CD8-positive, alpha-beta memory T cell (primary cell): ENCODE results near the gene AKAP13. TPM values are rescaled to one million over a fixed set of nuclear protein-coding genes. Genes with fewer than 3 reads are reported as not detected.

ENCODE experiments used
- CTCF ChIA-PET: fragments of 350-600 bp; sonication (Branson Sonifier 250); formaldehyde crosslinking; loops from one replicate; lab custom pipeline; 2021; ENCODE audit warnings: antibody characterized with exemption; lab: Charles Lee
- POLR2A ChIA-PET: fragments of 350-600 bp; sonication (Branson Sonifier 250); formaldehyde crosslinking; loops from one replicate; lab custom pipeline; 2021; ENCODE audit warnings: antibody characterized with exemption; lab: Charles Lee
- DNase-seq, 5 donors: peaks; one replicate each; pipeline versions ENCODE4 v3.0.0 to v3.0.0-alpha.2; 2020 to 2022; ENCODE audit warnings: mixed read lengths in 1 of 5
- H3K27ac ChIP-seq: one replicate; pipeline ENCODE4 v1.7.0; 2013; ENCODE audit warnings: low read depth, mild to moderate bottlenecking, low read length, moderate library complexity
- H3K27me3 ChIP-seq: 2 replicates; pipeline ENCODE4 v1.7.0; 2013; ENCODE audit warnings: low read length, mild to moderate bottlenecking; ENCODE audit not compliant: insufficient read depth, poor library complexity, severe bottlenecking
- H3K36me3 ChIP-seq: 2 replicates; pipeline ENCODE4 v1.7.0; 2013; ENCODE audit warnings: mild to moderate bottlenecking, low read length, moderate library complexity; ENCODE audit not compliant: insufficient read depth
- H3K4me1 ChIP-seq: 2 replicates; pipeline ENCODE4 v1.7.0; 2013; ENCODE audit warnings: mild to moderate bottlenecking, low read length, moderate library complexity; ENCODE audit not compliant: insufficient read depth
- H3K4me3 ChIP-seq: 2 replicates; pipeline ENCODE4 v1.7.0; 2013; ENCODE audit warnings: mild to moderate bottlenecking, low read length
- H3K9me3 ChIP-seq: 2 replicates; pipeline ENCODE4 v1.7.0; 2013; ENCODE audit warnings: mild to moderate bottlenecking, low read length
- H3K27ac Mint-ChIP-seq, 8 donors: one replicate each; pipeline ENCODE4 v1.8.0; 2020 to 2021; ENCODE audit warnings: mixed read lengths in 8 of 8, mild to moderate bottlenecking in 6 of 8, inconsistent platforms in 3 of 8, moderate library complexity in 3 of 8
- H3K27me3 Mint-ChIP-seq, 2 donors: one replicate each; pipeline ENCODE4 v1.8.0; 2020 to 2021; ENCODE audit warnings: mixed read lengths in 2 of 2, mild to moderate bottlenecking in 1 of 2, moderate library complexity in 1 of 2
- H3K36me3 Mint-ChIP-seq, 3 donors: one replicate each; pipeline ENCODE4 v1.8.0; 2020 to 2021; ENCODE audit warnings: mixed read lengths in 3 of 3, inconsistent platforms in 1 of 3, mild to moderate bottlenecking in 1 of 3
- H3K4me1 Mint-ChIP-seq, 3 donors: one replicate each; pipeline ENCODE4 v1.8.0; 2020 to 2021; ENCODE audit warnings: mixed read lengths in 3 of 3, inconsistent platforms in 1 of 3, mild to moderate bottlenecking in 1 of 3
- H3K4me3 Mint-ChIP-seq, 7 donors: one replicate each; pipeline ENCODE4 v1.8.0; 2020 to 2021; ENCODE audit warnings: mixed read lengths in 7 of 7, mild to moderate bottlenecking in 6 of 7, moderate library complexity in 4 of 7, inconsistent platforms in 2 of 7
- H3K9me3 Mint-ChIP-seq, 5 donors: one replicate each; pipeline ENCODE4 v1.8.0; 2020 to 2022; ENCODE audit warnings: mixed read lengths in 5 of 5, mild to moderate bottlenecking in 3 of 5, moderate library complexity in 2 of 5, inconsistent platforms in 1 of 5
- polyA plus RNA-seq: library from polyadenylated mRNA; unstranded; fragments of 300-500 nt; fragmentation: Illumina TruSeq; gene quantifications from one replicate; pipeline ENCODE4 v1.2.3, GENCODE V29; 2021
- total RNA-seq, 2 experiments: library from RNA; stranded (reverse); gene quantifications; one replicate each; pipeline ENCODE4 v1.2.3, GENCODE V29; 2021

Gene AKAP13
- total and polyA plus RNA-seq, 3 experiments from 2014 or later = 109 to 234 (median 113) TPM

GRCh38 chr15:85542895-85543331 lies 162.5 kb downstream of the AKAP13 start:
- H3K27ac ChIP-seq = no peak overlapping the region
- Mint-ChIP-seq H3K27me3 (no peaks in the 10 kb centered on the region), H3K27ac (peak overlapping the region in 7 of 8 donors; percentile 46 to 94 (median 70)), H3K36me3 (peaks cover 0 to 38% (median 17%) of the 10 kb centered on the region in 3 donors), H3K4me3 (peak overlapping the region in 2 of 7 donors; percentile 0 to 16), H3K9me3 (no peaks in the 10 kb centered on the region), H3K4me1 (peaks cover 58 to 88% (median 81%) of the 10 kb centered on the region in 3 donors)
- POLR2A ChIA-PET = interaction anchor here (1.4 kb wide), 1 partner anchor 83 kb away, joined by 3 read pairs; no protein-coding TSS in a partner anchor
- no peaks in the 10 kb centered on the region for H3K27me3 ChIP-seq
- CTCF ChIA-PET = interaction anchor here (0.9 to 2.2 kb wide), 5 partner anchors 13 to 102 kb away, joined by 3 to 7 read pairs (median 4); no protein-coding TSS in a partner anchor
- no peak for DNase-seq
- peaks cover 15% of the 10 kb centered on the region for H3K4me1 ChIP-seq
- no peaks in the 10 kb centered on the region for H3K9me3 ChIP-seq
- no peak overlapping the region for H3K4me3 ChIP-seq
- H3K36me3 ChIP-seq = no peaks in the 10 kb centered on the region

DNA sequence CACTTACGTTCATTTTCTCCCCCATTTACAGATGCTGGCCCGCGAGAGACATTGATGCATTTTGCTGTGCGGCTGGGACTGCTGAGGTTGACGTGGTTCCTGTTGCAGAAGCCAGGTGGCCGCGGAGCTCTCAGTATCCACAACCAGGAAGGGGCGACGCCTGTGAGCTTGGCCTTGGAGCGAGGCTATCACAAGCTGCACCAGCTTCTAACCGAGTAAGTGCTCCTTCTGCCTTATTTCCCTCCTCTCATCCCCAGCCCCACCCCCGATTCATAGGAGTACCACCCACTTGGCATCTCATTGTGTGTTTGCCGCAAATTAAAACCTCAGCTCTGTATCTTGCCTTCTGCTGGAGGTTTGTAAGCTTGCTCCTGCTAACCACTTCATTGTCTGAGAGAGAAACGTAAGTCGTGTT lies 163.3 kb downstream of the AKAP13 start:
- no peaks in the 10 kb centered on the region for H3K27me3 ChIP-seq
- Mint-ChIP-seq H3K9me3 (no peaks in the 10 kb centered on the region), H3K4me3 (peak overlapping the region; percentile 24 to 77 (median 74)), H3K36me3 (peaks cover 0 to 37% (median 16%) of the 10 kb centered on the region in 3 donors), H3K27ac (peak overlapping the region; percentile 17 to 88 (median 72)), H3K27me3 (no peaks in the 10 kb centered on the region), H3K4me1 (peaks cover 59 to 90% (median 79%) of the 10 kb centered on the region in 3 donors)
- H3K9me3 ChIP-seq = no peaks in the 10 kb centered on the region
- peak; percentile 7 to 70 (median 53) for DNase-seq
- CTCF ChIA-PET = interaction anchor here (0.8 to 2.2 kb wide), 7 partner anchors 13 to 114 kb away, joined by 3 to 7 read pairs (median 4); no protein-coding TSS in a partner anchor
- no peak overlapping the region for H3K27ac ChIP-seq
- H3K4me1 ChIP-seq = peaks cover 15% of the 10 kb centered on the region
- H3K4me3 ChIP-seq = no peak overlapping the region
- no peaks in the 10 kb centered on the region for H3K36me3 ChIP-seq
- POLR2A ChIA-PET = interaction anchor here (0.5 to 1.4 kb wide), 3 partner anchors 46 to 97 kb away, joined by 3 to 8 read pairs (median 3); no protein-coding TSS in a partner anchor

GRCh38 chr15:85545185-85545584 lies 164.8 kb downstream of the AKAP13 start:
- H3K4me3 ChIP-seq = no peak overlapping the region
- Mint-ChIP-seq H3K27ac (peak overlapping the region in 6 of 8 donors; percentile 7 to 69 (median 39)), H3K9me3 (no peaks in the 10 kb centered on the region), H3K27me3 (no peaks in the 10 kb centered on the region), H3K4me3 (no peak overlapping the region), H3K4me1 (peaks cover 54 to 82% (median 67%) of the 10 kb centered on the region in 3 donors), H3K36me3 (peaks cover 0 to 41% (median 10%) of the 10 kb centered on the region in 3 donors)
- ChIA-PET CTCF (no interaction called here), POLR2A (no interaction called here)
- H3K36me3 ChIP-seq = no peaks in the 10 kb centered on the region
- H3K27ac ChIP-seq = no peak overlapping the region
- no peaks in the 10 kb centered on the region for H3K9me3 ChIP-seq
- H3K4me1 ChIP-seq = peaks cover 15% of the 10 kb centered on the region
- no peaks in the 10 kb centered on the region for H3K27me3 ChIP-seq
- no peak for DNase-seq

DNA sequence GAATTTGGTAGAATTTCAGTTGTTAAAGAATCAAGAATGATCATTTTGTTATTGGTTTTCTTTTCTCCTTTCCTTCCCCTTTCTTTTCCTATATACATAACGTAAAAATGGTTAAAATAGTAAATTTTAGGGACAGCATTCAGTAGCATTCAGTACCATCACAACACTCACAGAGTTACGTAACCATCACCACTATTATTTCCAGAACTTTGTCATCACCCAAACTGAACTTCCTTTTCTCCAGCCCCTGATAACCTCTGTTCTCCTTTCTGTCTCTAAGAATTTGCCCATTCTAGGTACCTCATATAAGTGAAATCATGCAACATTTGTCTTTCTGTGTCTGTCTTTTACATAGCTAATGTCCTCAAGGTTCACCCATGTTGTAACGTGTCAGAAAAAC lies 165.3 kb downstream of the AKAP13 start:
- H3K27ac Mint-ChIP-seq = peak overlapping the region in 3 of 8 donors; percentile 26 to 69 (median 64)
- peaks cover 52 to 76% (median 67%) of the 10 kb centered on the region in 3 donors for H3K4me1 Mint-ChIP-seq
- H3K27me3 Mint-ChIP-seq = no peaks in the 10 kb centered on the region
- H3K36me3 Mint-ChIP-seq = peaks cover 0 to 45% (median 10%) of the 10 kb centered on the region in 3 donors
- peaks cover 15% of the 10 kb centered on the region for H3K4me1 ChIP-seq
- no peaks in the 10 kb centered on the region for H3K9me3 ChIP-seq
- CTCF ChIA-PET = no interaction called here
- POLR2A ChIA-PET = no interaction called here
- no peak for DNase-seq
- H3K27ac ChIP-seq = no peak overlapping the region
- H3K4me3 ChIP-seq = no peak overlapping the region
- H3K9me3 Mint-ChIP-seq = no peaks in the 10 kb centered on the region
- H3K36me3 ChIP-seq = no peaks in the 10 kb centered on the region
- no peak overlapping the region for H3K4me3 Mint-ChIP-seq
- no peaks in the 10 kb centered on the region for H3K27me3 ChIP-seq

DNA sequence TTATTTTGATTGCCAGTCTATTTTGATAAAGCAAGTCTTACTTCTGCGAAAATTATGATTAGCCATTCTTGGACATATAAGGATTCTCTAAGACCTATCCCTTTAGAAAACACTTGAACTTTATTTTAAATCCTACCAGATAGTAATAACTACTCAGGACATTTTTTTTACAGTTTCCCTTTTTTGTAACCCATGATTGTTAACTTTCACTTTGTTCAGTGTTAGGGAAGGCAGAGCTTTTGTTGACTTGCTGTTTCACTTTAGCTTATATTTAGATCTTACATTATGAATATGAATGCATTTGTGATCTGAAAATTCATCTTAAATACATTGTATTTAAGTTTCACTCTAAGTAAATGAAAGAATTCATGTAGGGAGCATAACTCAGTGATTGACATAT lies 167.0 kb downstream of the AKAP13 start:
- H3K4me1 Mint-ChIP-seq = peaks cover 36 to 66% (median 52%) of the 10 kb centered on the region in 3 donors
- H3K36me3 Mint-ChIP-seq = peaks cover 0 to 49% (median 10%) of the 10 kb centered on the region in 3 donors
- DNase-seq = no peak
- peaks cover 11% of the 10 kb centered on the region for H3K4me1 ChIP-seq
- H3K27me3 ChIP-seq = no peaks in the 10 kb centered on the region
- H3K4me3 ChIP-seq = no peak overlapping the region
- H3K27me3 Mint-ChIP-seq = no peaks in the 10 kb centered on the region
- H3K9me3 ChIP-seq = no peaks in the 10 kb centered on the region
- ChIA-PET POLR2A (interaction anchor here (0.6 kb wide), 1 partner anchor 567 kb away, joined by 3 read pairs; no protein-coding TSS in a partner anchor), CTCF (no interaction called here)
- no peaks in the 10 kb centered on the region for H3K36me3 ChIP-seq
- no peaks in the 10 kb centered on the region for H3K9me3 Mint-ChIP-seq
- peak overlapping the region in 5 of 8 donors; percentile 3 to 68 (median 44) for H3K27ac Mint-ChIP-seq
- no peak overlapping the region for H3K4me3 Mint-ChIP-seq
- H3K27ac ChIP-seq = no peak overlapping the region

DNA sequence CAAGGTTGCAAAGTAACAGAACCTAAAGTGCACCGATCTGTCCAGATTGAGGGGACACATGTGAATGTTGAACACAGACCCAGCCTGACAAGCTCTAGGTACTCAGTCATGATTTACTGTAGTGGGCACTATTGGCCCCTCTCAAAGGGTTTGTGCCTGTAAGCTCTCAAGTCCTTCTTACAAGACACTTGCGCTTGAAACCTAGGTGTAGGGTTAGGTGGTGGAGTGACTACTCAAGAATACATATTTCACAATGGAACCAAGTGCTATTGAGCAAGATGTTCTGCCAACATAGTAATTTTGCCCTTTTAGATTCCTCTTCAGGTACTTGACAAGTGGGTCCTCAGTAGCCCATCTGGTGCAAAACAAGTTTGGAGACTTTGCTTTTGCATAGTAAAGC lies 169.9 kb downstream of the AKAP13 start:
- H3K27ac Mint-ChIP-seq = no peak overlapping the region

DNA sequence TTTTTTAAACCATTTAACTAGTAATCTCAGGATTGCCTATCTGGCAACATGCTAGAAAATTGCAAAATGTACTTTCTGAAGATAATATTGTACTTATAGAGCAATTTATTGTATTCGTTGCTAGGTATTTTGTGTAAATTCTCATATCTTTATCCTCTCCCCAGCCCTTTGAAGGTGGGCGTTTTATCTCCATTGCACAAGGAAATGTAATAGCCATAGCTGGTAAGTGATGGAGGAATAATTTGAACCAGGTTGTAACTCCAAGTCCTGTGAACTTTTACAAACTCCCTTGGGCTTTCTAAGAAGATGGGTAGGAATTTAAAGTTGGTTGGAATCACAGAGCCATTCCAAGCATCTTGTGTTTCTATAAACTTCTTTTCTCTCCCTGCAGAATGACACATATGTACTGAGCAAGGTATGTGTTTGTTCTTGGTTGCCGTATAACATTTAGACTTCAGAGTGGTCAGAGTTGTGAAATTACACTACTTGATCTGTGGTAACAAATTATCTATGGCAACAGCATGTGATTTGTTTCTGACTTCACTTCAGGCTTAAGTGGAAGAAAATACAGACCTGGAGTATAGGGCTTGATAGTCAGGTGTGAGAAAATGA lies 170.9 kb downstream of the AKAP13 start:
- no peak overlapping the region for H3K4me3 Mint-ChIP-seq
- ChIA-PET CTCF (no interaction called here), POLR2A (no interaction called here)
- Histone ChIP-seq H3K4me1 (peaks cover 3% of the 10 kb centered on the region), H3K4me3 (no peak overlapping the region), H3K36me3 (no peaks in the 10 kb centered on the region), H3K27me3 (no peaks in the 10 kb centered on the region), H3K9me3 (no peaks in the 10 kb centered on the region), H3K27ac (no peak overlapping the region)
- no peaks in the 10 kb centered on the region for H3K27me3 Mint-ChIP-seq
- H3K36me3 Mint-ChIP-seq = peaks cover 0 to 32% (median 2%) of the 10 kb centered on the region in 3 donors
- H3K9me3 Mint-ChIP-seq = no peaks in the 10 kb centered on the region
- peak overlapping the region in 2 of 8 donors; percentile 5 to 24 for H3K27ac Mint-ChIP-seq
- DNase-seq = no peak
- H3K4me1 Mint-ChIP-seq = peaks cover 30 to 52% (median 38%) of the 10 kb centered on the region in 3 donors

More for the DNA sequence above, 169.9 kb downstream of the AKAP13 start:
- no peaks in the 10 kb centered on the region for H3K36me3 ChIP-seq
- Mint-ChIP-seq H3K27me3 (no peaks in the 10 kb centered on the region), H3K36me3 (peaks cover 0 to 40% (median 9%) of the 10 kb centered on the region in 3 donors), H3K4me1 (peaks cover 23 to 50% (median 37%) of the 10 kb centered on the region in 3 donors), H3K9me3 (no peaks in the 10 kb centered on the region), H3K4me3 (no peak overlapping the region)
- no peak overlapping the region for H3K27ac ChIP-seq
- no peaks in the 10 kb centered on the region for H3K27me3 ChIP-seq
- ChIA-PET CTCF (interaction anchor here (0.5 kb wide), 1 partner anchor 88 kb away, joined by 3 read pairs; no protein-coding TSS in a partner anchor), POLR2A (no interaction called here)
- no peak for DNase-seq
- H3K4me3 ChIP-seq = no peak overlapping the region
- H3K9me3 ChIP-seq = no peaks in the 10 kb centered on the region
- no peaks in the 10 kb centered on the region for H3K4me1 ChIP-seq
